HCT116 (cell line): ENCODE data around the gene ACTR1A. TPM values are rescaled to one million over a fixed set of nuclear protein-coding genes. Genes with fewer than 3 reads are reported as not detected.

Experiments used
- ATAC-seq: fragments of 200-7000 bp; cut with Tn5 transposase; 2 replicates; pipeline ENCODE4 v1.9.1; 2020; ENCODE audit warnings: mild to moderate bottlenecking, moderate library complexity
- BruUV-seq: library from RNA; stranded (reverse); fragments of 400-500 nt; replicated peaks from 2 replicates; lab custom pipeline; 2021; lab: Mats Ljungman, UMichigan
- CTCF ChIA-PET: fragments of 300-600 bp; sonication (Branson Sonifier 250); formaldehyde crosslinking; loops from one replicate; lab custom pipeline; 2021; ENCODE audit warnings: antibody characterized with exemption; lab: Charles Lee
- POLR2A ChIA-PET: fragments of 300-600, 350-600 bp; sonication (Branson Sonifier 250); formaldehyde crosslinking; loops from one replicate; lab custom pipeline; 2021; ENCODE audit warnings: antibody characterized with exemption; lab: Charles Lee
- RAD21 ChIA-PET, 2 experiments: fragments of 300-600 bp; sonication (Branson Sonifier 250); formaldehyde crosslinking; loops; one replicate each; lab custom pipeline; 2023; ENCODE audit warnings: low total read pairs in 2 of 2; ENCODE audit not compliant: uncharacterized antibody in 2 of 2, unreplicated experiment in 2 of 2, low non-redundant PET in 1 of 2; lab: Charles Lee
- DNase-seq: peaks from one replicate; pipeline ENCODE4 v3.0.0-alpha.2; 2010; ENCODE audit warnings: low read depth, low spot score
- H2AFZ ChIP-seq: fragments of 200-600 bp; shearing (Covaris generic), sonication (generic); 2 replicates; pipeline ENCODE4 v1.6.1; 2017; ENCODE audit warnings: low read depth, mixed run types, mixed read lengths, antibody characterized with exemption, low read length; ENCODE audit not compliant: poor library complexity, severe bottlenecking
- H3K27ac ChIP-seq: 2 replicates; pipeline ENCODE4 v1.5.1; 2012; ENCODE audit warnings: low read depth, low read length
- H3K27me3 ChIP-seq: fragments of 200-600 bp; sonication (generic); 2 replicates; pipeline ENCODE4 v1.6.1; 2016; ENCODE audit warnings: mixed run types, low read length, mixed read lengths; ENCODE audit not compliant: insufficient read depth
- H3K36me3 ChIP-seq, 2 experiments: fragments of 200-500 bp in 1 of 2; fragments of 200-600 bp in 1 of 2; sonication (Bioruptor generic) in 1 of 2; sonication (generic) in 1 of 2; 2 replicates each; pipeline versions ENCODE4 v1.5.1 to v1.6.1; 2014 to 2016; ENCODE audit warnings: low read length in 2 of 2, inconsistent platforms in 1 of 2, mixed read lengths in 1 of 2, mixed run types in 1 of 2; ENCODE audit not compliant: insufficient read depth in 2 of 2, control insufficient read depth in 1 of 2
- H3K4me1 ChIP-seq, 2 experiments: fragments of 200-600 bp in 1 of 2; sonication (generic) in 1 of 2; 2 replicates each; pipeline versions ENCODE4 v1.5.1 to v1.6.1; 2012 to 2017; ENCODE audit warnings: low read length in 2 of 2, inconsistent platforms in 1 of 2, mild to moderate bottlenecking in 1 of 2, mixed read lengths in 1 of 2, mixed run types in 1 of 2, moderate library complexity in 1 of 2; ENCODE audit not compliant: insufficient read depth in 2 of 2, control insufficient read depth in 1 of 2
- H3K4me2 ChIP-seq: fragments of 200-600 bp; sonication (generic); 2 replicates; pipeline ENCODE4 v1.6.1; 2017; ENCODE audit warnings: mixed run types, low read length, mixed read lengths
- H3K4me3 ChIP-seq, 2 experiments: fragments of 200-600 bp in 1 of 2; sonication (generic) in 1 of 2; replicated peaks in 1 of 2; 2 replicates each; pipeline ENCODE4 v1.5.1; 2011 to 2016; ENCODE audit warnings: low read length in 2 of 2, control low read depth in 1 of 2, low read depth in 1 of 2, mild to moderate bottlenecking in 1 of 2, mixed read lengths in 1 of 2, mixed run types in 1 of 2
- H3K79me2 ChIP-seq: fragments of 200-600 bp; sonication (generic); 2 replicates; pipeline ENCODE4 v1.6.1; 2017; ENCODE audit warnings: mild to moderate bottlenecking, mixed run types, low read length, moderate library complexity, mixed read lengths; ENCODE audit not compliant: insufficient read depth
- H3K9ac ChIP-seq: fragments of 200-600 bp; sonication (generic); 2 replicates; pipeline ENCODE4 v1.6.1; 2016; ENCODE audit warnings: low read length, mixed read lengths
- H3K9me2 ChIP-seq: fragments of 200-600 bp; sonication (generic), shearing (Covaris generic); 2 replicates; pipeline ENCODE4 v1.6.1; 2017; ENCODE audit warnings: mixed run types, mild to moderate bottlenecking, moderate library complexity; ENCODE audit not compliant: insufficient read depth
- H3K9me3 ChIP-seq, 2 experiments: fragments of 200-500 bp in 1 of 2; fragments of 200-600 bp in 1 of 2; sonication (Bioruptor generic) in 1 of 2; sonication (generic) in 1 of 2; 2 replicates each; pipeline ENCODE4 v1.6.1; 2014 to 2017; ENCODE audit warnings: low read length in 2 of 2, mixed read lengths in 2 of 2, inconsistent platforms in 1 of 2, low read depth in 1 of 2, mild to moderate bottlenecking in 1 of 2, mixed run types in 1 of 2, moderate library complexity in 1 of 2; ENCODE audit not compliant: control insufficient read depth in 1 of 2, insufficient read depth in 1 of 2
- H4K20me1 ChIP-seq: fragments of 200-600 bp; sonication (generic), shearing (Covaris generic); 2 replicates; pipeline ENCODE4 v1.6.1; 2017; ENCODE audit warnings: mixed run types, mild to moderate bottlenecking, moderate library complexity; ENCODE audit not compliant: insufficient read depth
- CBX3 ChIP-seq: IDR thresholded peaks from 2 replicates; pipeline ENCODE4 v1.6.1; 2012; ENCODE audit warnings: low read depth
- EGR1 ChIP-seq: IDR thresholded peaks from 2 replicates; pipeline ENCODE4 v1.6.1; 2012; ENCODE audit warnings: low read depth
- FOSL1 ChIP-seq: IDR thresholded peaks from 2 replicates; pipeline ENCODE4 v1.6.1; 2012; ENCODE audit warnings: low read depth
- JUND ChIP-seq: IDR thresholded peaks from 2 replicates; pipeline ENCODE4 v1.6.1; 2012
- POLR2AphosphoS5 ChIP-seq: IDR thresholded peaks from 2 replicates; pipeline ENCODE4 v1.6.1; 2011; ENCODE audit warnings: mild to moderate bottlenecking, low read depth, low read length, moderate library complexity
- RAD21 ChIP-seq: IDR thresholded peaks from 2 replicates; pipeline ENCODE4 v1.6.1; 2012; ENCODE audit warnings: low read depth, mild to moderate bottlenecking
- SIN3A ChIP-seq: IDR thresholded peaks from 2 replicates; pipeline ENCODE4 v1.6.1; 2012; ENCODE audit warnings: low read depth
- ZFX ChIP-seq: fragments of 450-650 bp; IDR thresholded peaks from 2 replicates; pipeline ENCODE4 v1.6.1; 2017
- intact Hi-C: fragments of 100-400 bp; cut with micrococcal nuclease; formaldehyde crosslinking; loops from 2 replicates; pipeline ENCODE4 v1.10.0; 2022
- total RNA-seq: library from RNA; stranded (reverse); gene quantifications from one replicate; pipeline ENCODE4 v1.2.1, GENCODE V29; 2021; ENCODE audit not compliant: unreplicated experiment
- TF ChIP-seq, protein P1 (sequence below): IDR thresholded peaks from 2 replicates; pipeline ENCODE4 v1.6.1; 2012

The ACTR1A gene
- total RNA-seq, 1 experiment from 2014 or later, result 94.2 TPM

- TF ChIP-seq FOSL1 (no peak), ZFX (no peak), EGR1 (no peak), CBX3 (no peak), POLR2AphosphoS5 (no peak)
- TF ChIP-seq, all 23 proteins: peak for 0
Observed at GRCh38 chr10:102499356-102499755, 3.2 kb downstream of the ACTR1A start (continued).

GRCh38 chr10:102497545-102497944 lies 5.0 kb downstream of the ACTR1A start:
- Histone ChIP-seq H3K36me3 (no peaks in the 10 kb centered on the region; a peak in 1 of 4 replicates), H3K4me3 (no peak overlapping the region), H3K27me3 (no peaks in the 10 kb centered on the region), H3K27ac (no peak overlapping the region), H2AFZ (no peak overlapping the region), H4K20me1 (no peaks in the 10 kb centered on the region), H3K9me2 (no peaks in the 10 kb centered on the region), H3K9me3 (no peaks in the 10 kb centered on the region), H3K9ac (no peak overlapping the region), H3K4me1 (peaks cover 4 to 10% of the 10 kb centered on the region in 2 experiments; a peak in 2 of 4 replicates), H3K79me2 (peaks cover 84% of the 10 kb centered on the region), H3K4me2 (no peak overlapping the region)
- POLR2A ChIA-PET, result no interaction called here
- TF ChIP-seq, protein P1, sequence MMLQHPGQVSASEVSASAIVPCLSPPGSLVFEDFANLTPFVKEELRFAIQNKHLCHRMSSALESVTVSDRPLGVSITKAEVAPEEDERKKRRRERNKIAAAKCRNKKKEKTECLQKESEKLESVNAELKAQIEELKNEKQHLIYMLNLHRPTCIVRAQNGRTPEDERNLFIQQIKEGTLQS, result no peak
- RAD21 ChIA-PET, result interaction anchor here in 1 of 2 experiments (0.6 kb wide), 1 partner anchor 231 kb away, joined by 3 read pairs; no protein-coding TSS in a partner anchor
- DNase-seq (no peak), ATAC-seq (no peak)
- BruUV-seq, result no TSS peak
- intact Hi-C loops, result no loop called here
- CTCF ChIA-PET, result interaction anchor here (1.0 kb wide), 1 partner anchor 45 kb away, joined by 4 read pairs; no protein-coding TSS in a partner anchor

GRCh38 chr10:102493771-102494170 lies 8.7 kb downstream of the ACTR1A start:
- Histone ChIP-seq H3K4me3 (no peak overlapping the region), H3K27ac (no peak overlapping the region), H3K36me3 (peaks cover 3 to 16% of the 10 kb centered on the region in 2 experiments; a peak in 3 of 4 replicates), H3K4me2 (no peak overlapping the region), H3K9me2 (no peaks in the 10 kb centered on the region), H3K79me2 (peaks cover 66% of the 10 kb centered on the region), H3K9me3 (no peaks in the 10 kb centered on the region), H3K27me3 (no peaks in the 10 kb centered on the region), H2AFZ (no peak overlapping the region), H3K4me1 (no peaks in the 10 kb centered on the region), H3K9ac (no peak overlapping the region), H4K20me1 (no peaks in the 10 kb centered on the region)
- no TSS peak for BruUV-seq
- POLR2A ChIA-PET, result no interaction called here
- ATAC-seq, result no peak
- CTCF ChIA-PET, result no interaction called here
- intact Hi-C loops, result no loop called here
- RAD21 ChIA-PET, result no interaction called here
- TF ChIP-seq SIN3A (no peak), RAD21 (no peak), JUND (no peak)
- DNase-seq, result no peak
